ENCODE data around the gene ADRB2.

The ADRB2 gene

DNA sequence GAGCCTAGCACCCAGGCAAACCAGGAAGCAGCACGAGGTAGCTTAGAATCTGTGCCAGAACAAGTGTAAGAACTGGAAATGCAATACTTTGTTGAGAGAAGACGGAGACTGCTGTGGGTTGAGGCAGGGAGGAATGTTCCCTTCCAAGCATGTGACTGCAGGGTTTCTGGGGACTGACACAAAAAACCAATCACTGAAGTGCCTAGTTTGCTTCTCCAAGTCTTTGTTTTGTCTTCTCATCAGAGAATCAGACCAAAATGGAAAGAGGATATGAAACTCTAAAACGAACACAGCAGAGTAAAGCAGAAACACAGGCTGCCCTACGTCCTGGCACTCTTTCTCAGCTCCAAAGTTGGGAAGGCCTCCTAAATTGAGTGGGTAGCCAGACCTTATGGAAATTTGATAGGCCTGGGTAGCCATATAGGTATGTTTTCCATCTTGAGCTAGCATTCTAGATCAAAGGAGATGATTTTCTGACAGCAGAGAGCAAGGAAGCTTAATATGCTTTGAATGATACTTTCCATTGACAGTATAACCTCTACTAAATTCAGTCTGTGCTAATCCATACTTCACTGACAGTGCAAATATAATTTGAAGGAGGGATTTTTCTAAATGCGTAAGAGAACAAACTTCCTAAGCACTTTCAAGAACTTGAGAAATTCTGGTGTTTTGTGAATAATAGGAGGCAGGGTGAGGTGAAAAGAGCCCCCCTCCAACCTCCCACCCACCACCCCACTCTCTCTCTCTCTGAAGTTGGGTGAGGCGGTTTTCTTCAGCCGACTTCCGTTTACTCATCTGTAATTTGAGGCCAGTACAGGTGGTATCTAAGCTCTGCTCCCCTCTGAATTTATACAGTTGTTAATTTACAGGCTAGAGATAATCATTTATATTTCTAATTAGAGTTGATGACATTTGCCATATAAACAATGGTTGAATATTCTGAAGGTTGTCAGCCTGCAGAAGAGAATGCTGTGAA is 5.5 kb downstream of the ADRB2 start:
- no peak for DNase-seq

GRCh38 chr5:148833122-148833521 is 6.7 kb downstream of the ADRB2 start:
- no peak for DNase-seq

GRCh38 chr5:148833925-148834324 is 7.5 kb downstream of the ADRB2 start:
- DNase-seq = no peak

DNA sequence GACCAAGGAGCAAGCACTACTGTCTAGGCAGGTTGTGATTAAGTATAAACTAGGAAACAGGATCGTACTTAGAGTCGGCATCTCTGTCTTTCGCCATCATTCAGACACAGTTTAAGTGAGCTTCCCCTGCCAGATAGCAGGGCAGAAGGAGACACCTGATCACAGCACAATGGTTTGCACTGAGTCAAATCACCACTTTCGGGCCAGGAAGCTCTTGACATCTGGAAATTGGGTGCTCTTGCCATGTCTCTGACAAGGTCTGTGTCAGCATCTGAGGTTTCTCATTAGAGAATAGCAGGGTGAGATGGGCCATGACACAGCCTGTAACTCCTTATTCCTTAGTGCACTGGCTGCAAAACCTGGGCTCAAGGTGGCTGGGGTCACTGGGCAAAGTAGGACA is 8.3 kb downstream of the ADRB2 start:
- DNase-seq = no peak

GRCh38 chr5:148836272-148837250 is 10.2 kb downstream of the ADRB2 start:
- no peak for DNase-seq

GRCh38 chr5:148837383-148837782 is 11.0 kb downstream of the ADRB2 start:
- DNase-seq = no peak

DNA sequence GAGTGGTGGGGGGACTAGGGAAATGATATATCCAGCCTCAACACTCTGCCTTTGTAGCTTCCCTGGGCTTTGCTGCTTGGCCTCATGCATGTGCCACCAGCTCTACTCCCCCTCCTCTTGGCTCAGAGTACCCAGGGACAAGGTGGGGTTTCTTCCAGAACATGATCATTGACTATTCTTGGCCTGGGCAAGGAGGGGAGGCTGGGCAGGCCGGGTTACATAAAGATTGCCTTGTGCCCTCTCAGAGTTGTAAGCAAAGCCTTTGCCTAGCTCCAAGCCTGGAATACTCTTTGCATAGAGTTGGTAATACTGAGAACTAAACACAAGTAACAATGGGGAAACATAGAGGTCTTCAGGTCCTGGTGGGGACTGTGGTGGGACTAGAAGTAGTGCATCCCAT is 11.9 kb downstream of the ADRB2 start:
- no peak for DNase-seq

- DNase-seq = no peak
Observed at GRCh38 chr5:148839960-148840359, 13.5 kb downstream of the ADRB2 start.

DNA sequence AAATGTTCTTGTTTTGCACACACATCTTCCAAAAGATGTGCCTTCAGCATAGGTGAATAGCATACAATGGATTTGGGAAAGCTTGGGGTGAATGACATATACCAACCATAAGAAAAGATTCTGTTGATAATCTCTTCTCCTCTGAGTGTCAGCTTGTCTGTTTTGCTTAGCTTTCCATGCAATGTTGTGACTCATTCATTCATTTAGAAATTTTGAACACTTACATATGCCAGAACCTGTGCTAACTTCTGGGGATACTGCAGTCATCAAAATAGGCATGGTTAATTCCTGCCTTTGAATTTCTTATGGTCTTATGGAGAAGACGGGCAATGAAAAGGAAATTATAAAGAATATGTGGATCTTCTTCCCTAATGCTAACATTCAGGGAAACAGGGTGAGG is 14.1 kb downstream of the ADRB2 start:
- no peak for DNase-seq

DNA sequence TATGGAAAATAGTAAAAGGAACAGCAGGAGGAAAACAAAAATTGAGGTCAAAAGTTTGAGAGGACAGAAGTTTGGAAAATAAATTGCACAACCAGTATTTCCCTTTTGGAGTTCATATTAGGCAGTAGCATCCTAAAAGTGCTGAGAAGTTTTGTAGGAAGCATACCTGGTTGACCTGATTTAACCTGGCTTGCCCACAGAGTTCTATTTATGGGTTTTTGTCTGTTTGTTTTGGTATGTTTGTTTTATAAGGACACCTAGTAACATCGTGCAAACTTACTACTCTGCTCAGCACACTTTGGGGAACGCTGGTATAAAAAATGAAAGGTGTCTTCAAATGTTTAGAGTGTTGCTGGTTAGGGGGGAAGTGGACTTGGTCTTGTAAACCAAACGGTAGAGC is 15.1 kb downstream of the ADRB2 start:
- no peak for DNase-seq

GRCh38 chr5:148842161-148842560 is 15.8 kb downstream of the ADRB2 start:
- DNase-seq = no peak

- DNase-seq = no peak
Observed at GRCh38 chr5:148843510-148844318, 17.3 kb downstream of the ADRB2 start.

GRCh38 chr5:148844433-148845280 is 18.2 kb downstream of the ADRB2 start:
- no peak for DNase-seq

GRCh38 chr5:148846930-148847329 is 20.5 kb downstream of the ADRB2 start:
- DNase-seq = no peak

- DNase-seq = no peak
Observed at GRCh38 chr5:148847456-148847855, 21.0 kb downstream of the ADRB2 start.

GRCh38 chr5:148848393-148849031 is 22.1 kb downstream of the ADRB2 start:
- DNase-seq = no peak

DNA sequence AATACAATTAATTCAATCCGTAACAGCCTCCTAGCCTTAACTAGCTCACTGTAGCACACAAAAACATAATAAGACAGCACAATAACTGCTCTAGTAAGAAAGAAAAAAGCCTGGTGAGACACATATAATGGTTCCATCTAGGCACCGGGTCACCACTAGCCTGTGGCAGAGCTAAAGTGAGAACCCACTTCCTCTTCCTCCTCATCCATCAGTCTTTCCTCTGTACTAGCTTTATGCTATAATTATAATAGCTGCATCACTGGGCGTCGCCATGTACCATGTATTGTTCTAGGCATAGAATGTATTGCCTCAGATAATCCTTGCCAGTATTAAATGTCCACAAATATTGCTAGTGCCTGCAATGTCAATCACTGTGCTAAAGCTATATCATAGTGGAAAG is 23.1 kb downstream of the ADRB2 start:
- DNase-seq = no peak

- no peak for DNase-seq
Observed at GRCh38 chr5:148850836-148851235, 24.4 kb downstream of the ADRB2 start.

DNA sequence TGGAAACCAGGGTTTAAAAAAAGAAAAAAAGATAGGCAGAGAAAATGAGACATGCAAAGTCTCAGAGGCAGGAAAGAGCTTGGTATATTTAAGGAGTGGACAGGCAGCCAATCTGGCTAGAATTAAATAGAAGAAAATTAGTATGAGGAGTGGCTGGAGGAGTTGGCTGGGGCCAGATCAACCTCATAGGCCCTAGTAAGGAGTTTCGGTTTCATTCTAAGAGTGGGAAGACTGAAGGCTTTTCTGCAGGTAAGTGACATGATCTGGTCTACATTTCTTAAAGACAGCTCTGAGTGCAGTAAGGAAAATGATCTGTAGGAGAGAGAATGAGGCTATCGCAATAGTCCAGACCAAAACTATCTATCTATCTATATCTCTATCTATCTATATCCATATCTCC is 27.5 kb downstream of the ADRB2 start:
- DNase-seq = no peak

DNA sequence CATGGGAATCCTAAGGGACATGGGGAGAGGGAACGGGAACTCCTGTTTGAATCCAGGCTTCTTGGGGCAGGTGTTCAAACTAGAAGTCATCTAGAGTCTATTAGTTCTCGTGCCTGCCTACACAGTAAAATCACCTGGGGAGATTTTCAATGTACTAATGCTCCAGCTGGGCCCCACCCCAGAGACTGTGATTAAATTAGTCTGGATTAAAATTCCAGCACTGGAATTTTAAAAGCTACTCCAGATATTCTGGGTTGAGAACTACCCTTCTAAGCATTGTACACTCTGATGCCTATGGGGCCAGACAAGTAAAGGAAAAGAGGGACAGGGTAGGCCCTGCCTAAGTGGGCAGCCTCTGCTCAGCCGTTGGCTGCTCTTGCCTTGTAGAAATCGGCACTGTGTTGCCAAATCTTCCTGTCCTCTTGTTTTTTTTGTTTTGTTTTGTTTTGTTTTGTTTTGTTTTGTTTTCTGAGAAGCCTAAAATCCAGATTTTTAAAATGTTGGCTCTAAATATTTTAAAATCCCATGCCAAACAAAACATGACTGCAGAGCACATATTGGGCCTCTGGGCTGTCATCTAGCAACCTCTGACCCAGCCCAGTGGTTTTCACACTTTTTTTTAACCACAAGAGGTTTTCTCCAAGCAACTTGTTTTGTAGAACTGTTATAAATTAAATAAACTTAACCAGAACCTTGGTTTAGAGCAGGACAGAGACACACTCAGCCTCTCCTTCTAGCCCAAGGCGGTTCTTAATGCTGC is 29.0 kb downstream of the ADRB2 start:
- DNase-seq = no peak

DNA sequence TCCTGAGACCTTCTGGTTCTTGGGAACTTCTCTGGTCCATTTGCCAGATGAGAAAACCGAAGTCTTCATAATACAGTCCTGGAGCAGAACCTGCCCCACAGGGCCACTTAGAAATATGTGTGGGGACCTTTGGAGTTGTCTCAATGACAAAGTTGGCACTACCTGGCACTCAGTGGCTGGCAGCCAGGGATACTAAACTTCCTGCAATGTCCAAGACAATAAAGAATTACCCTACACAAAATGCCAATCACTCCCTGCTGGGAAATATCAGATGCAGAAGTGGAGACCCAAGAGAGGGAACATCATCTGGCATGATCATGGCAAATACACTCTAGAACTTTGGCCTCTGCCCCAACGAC is 29.6 kb downstream of the ADRB2 start:
- no peak for DNase-seq
